GM12801 (cell line): ENCODE data around the gene CDADC1.

Experiments used
- TF ChIP-seq, protein P1 (sequence below): IDR thresholded peaks from one replicate; pipeline ENCODE4 v1.5.1; 2011; ENCODE audit warnings: control low read depth; ENCODE audit not compliant: insufficient read length; ENCODE audit errors: extremely low read depth

CDADC1 gene

DNA sequence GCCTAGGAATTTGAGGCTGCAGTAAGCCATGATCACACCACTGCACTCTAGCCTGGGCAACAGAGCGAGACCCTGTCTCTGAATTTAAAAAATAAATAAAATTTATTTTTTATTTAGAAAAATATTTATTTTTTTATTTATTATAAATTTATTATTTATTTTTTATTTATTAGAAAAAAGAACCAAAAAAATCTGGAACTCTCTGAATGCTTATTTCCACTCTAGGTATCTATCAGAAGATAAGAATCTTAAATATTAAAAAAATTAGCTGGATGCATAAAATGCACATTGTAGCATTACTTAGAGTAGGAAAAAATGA is 82.8 kb downstream of the CDADC1 start:
- TF ChIP-seq, protein P1, sequence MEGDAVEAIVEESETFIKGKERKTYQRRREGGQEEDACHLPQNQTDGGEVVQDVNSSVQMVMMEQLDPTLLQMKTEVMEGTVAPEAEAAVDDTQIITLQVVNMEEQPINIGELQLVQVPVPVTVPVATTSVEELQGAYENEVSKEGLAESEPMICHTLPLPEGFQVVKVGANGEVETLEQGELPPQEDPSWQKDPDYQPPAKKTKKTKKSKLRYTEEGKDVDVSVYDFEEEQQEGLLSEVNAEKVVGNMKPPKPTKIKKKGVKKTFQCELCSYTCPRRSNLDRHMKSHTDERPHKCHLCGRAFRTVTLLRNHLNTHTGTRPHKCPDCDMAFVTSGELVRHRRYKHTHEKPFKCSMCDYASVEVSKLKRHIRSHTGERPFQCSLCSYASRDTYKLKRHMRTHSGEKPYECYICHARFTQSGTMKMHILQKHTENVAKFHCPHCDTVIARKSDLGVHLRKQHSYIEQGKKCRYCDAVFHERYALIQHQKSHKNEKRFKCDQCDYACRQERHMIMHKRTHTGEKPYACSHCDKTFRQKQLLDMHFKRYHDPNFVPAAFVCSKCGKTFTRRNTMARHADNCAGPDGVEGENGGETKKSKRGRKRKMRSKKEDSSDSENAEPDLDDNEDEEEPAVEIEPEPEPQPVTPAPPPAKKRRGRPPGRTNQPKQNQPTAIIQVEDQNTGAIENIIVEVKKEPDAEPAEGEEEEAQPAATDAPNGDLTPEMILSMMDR = no peak

- TF ChIP-seq, protein P1 = no peak
These were observed 88.9 kb downstream of the CDADC1 start for GRCh38 chr13:49336655-49337054.

GRCh38 chr13:49340161-49340560 is 92.4 kb downstream of the CDADC1 start:
- TF ChIP-seq, protein P1 = no peak

DNA sequence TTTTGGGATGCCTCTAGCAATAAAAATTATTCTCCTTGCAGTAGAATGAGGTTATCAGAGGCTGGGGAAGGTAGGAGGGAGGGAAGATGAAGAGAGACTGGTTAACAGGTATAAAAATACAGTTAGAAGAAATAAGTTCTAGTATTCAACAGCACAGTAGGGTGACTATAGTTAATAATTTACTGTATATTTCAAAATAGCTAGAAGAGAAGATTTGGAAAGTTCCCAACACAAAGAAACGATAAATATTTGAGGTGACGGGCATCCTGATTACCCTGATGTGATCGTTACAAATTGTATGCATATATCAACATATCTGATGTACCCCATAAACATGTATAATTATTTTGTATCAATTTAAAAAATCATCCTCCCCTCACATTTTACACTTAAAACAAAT is 93.8 kb downstream of the CDADC1 start:
- TF ChIP-seq, protein P1 = no peak

GRCh38 chr13:49341941-49342340 is 94.2 kb downstream of the CDADC1 start:
- TF ChIP-seq, protein P1 = no peak

GRCh38 chr13:49342454-49342853 is 94.7 kb downstream of the CDADC1 start:
- TF ChIP-seq, protein P1 = no peak
